B cell (primary cell): ENCODE results near the gene NFAT5. TPM values are rescaled to one million over a fixed set of nuclear protein-coding genes. Genes with fewer than 3 reads are reported as not detected.
"Not testable (repeated sequence)": the region's sequence is repeated elsewhere in the genome, so short reads cannot be mapped to it uniquely, and the experiment has no call there.

Experiments
- ATAC-seq: fragments of 200-7000 bp; cut with Tn5 transposase; one replicate; pipeline ENCODE4 v1.10.0; 2021; ENCODE audit warnings: low read depth, mild to moderate bottlenecking, moderate number of reproducible peaks, moderate library complexity
- CTCF ChIA-PET: fragments of 350-600 bp; sonication (Branson Sonifier 250); formaldehyde crosslinking; loops from one replicate; lab custom pipeline; 2021; ENCODE audit warnings: antibody characterized with exemption, inconsistent platforms; lab: Charles Lee
- POLR2A ChIA-PET: fragments of 350-600 bp; sonication (Branson Sonifier 250); formaldehyde crosslinking; loops from one replicate; lab custom pipeline; 2021; ENCODE audit warnings: antibody characterized with exemption; lab: Charles Lee
- DNase-seq: peaks from one replicate; pipeline ENCODE4 v3.0.0; 2013
- H2AFZ ChIP-seq: 2 replicates; pipeline ENCODE4 v1.6.1; 2012; ENCODE audit warnings: mild to moderate bottlenecking, low read depth, low read length; ENCODE audit not compliant: insufficient read depth, poor library complexity, severe bottlenecking
- H3K27ac ChIP-seq, 2 donors: 1 replicate in 1 of 2; 2 replicates in 1 of 2; pipeline ENCODE4 v1.5.1; 2012 to 2013; ENCODE audit warnings: low read length in 2 of 2, mild to moderate bottlenecking in 2 of 2, moderate library complexity in 1 of 2
- H3K27me3 ChIP-seq, 4 experiments: fragments of 200-600 bp in 1 of 4; sonication (generic) in 1 of 4; replicated peaks in 1 of 4; 1 replicate in 2 of 4; 2 replicates in 2 of 4; pipeline versions ENCODE4 v1.6.1 to v1.7.0; 2013 to 2016; ENCODE audit warnings: low read length in 3 of 4, mild to moderate bottlenecking in 2 of 4, mixed read lengths in 1 of 4, moderate library complexity in 1 of 4; ENCODE audit not compliant: insufficient read depth in 4 of 4, control insufficient read depth in 3 of 4; ENCODE audit errors: control extremely low read depth in 1 of 4
- H3K36me3 ChIP-seq, 2 experiments: replicated peaks in 1 of 2; 1 replicate in 1 of 2; 2 replicates in 1 of 2; pipeline versions ENCODE4 v1.6.1 to v1.7.1; 2013; ENCODE audit warnings: low read length in 1 of 2; ENCODE audit not compliant: insufficient read depth in 2 of 2, control insufficient read depth in 1 of 2; ENCODE audit errors: control extremely low read depth in 1 of 2, extremely low read depth in 1 of 2
- H3K4me1 ChIP-seq, 2 donors: fragments of 200-600 bp in 1 of 2; sonication (generic) in 1 of 2; 1 replicate in 1 of 2; 2 replicates in 1 of 2; pipeline versions ENCODE4 v1.5.1 to v1.6.1; 2013 to 2017; ENCODE audit warnings: low read length in 2 of 2; ENCODE audit not compliant: control insufficient read depth in 2 of 2, insufficient read depth in 2 of 2
- H3K4me2 ChIP-seq: replicated peaks from 2 replicates; pipeline ENCODE3; 2012; ENCODE audit warnings: mild to moderate bottlenecking, low read depth, low read length; ENCODE audit not compliant: poor library complexity, severe bottlenecking
- H3K4me3 ChIP-seq, 5 experiments: fragments of 200-600 bp in 1 of 5; sonication (generic) in 1 of 5; 1 replicate in 3 of 5; 2 replicates in 2 of 5; pipeline versions ENCODE4 v1.5.1 to v1.7.0; 2011 to 2016; ENCODE audit warnings: low read length in 4 of 5, mild to moderate bottlenecking in 4 of 5, low read depth in 2 of 5, control low read depth in 1 of 5, moderate library complexity in 1 of 5; ENCODE audit not compliant: insufficient read depth in 1 of 5; ENCODE audit errors: control extremely low read depth in 1 of 5, extremely low read depth in 1 of 5
- H3K79me2 ChIP-seq: fragments of 200-600 bp; sonication (generic); one replicate; pipeline ENCODE4 v1.6.0; 2016; ENCODE audit warnings: low read length; ENCODE audit not compliant: control insufficient read depth, insufficient read depth
- H3K9ac ChIP-seq: fragments of 200-600 bp; sonication (generic); 2 replicates; pipeline ENCODE4 v1.6.1; 2017; ENCODE audit warnings: mild to moderate bottlenecking, low read length, moderate library complexity
- H3K9me3 ChIP-seq, 3 donors: one replicate each; pipeline versions ENCODE4 v1.6.1 to v1.7.1; 2013; ENCODE audit warnings: low read length in 2 of 3; ENCODE audit not compliant: control insufficient read depth in 2 of 3, insufficient read depth in 1 of 3; ENCODE audit errors: control extremely low read depth in 1 of 3
- H4K20me1 ChIP-seq: 2 replicates; pipeline ENCODE4 v1.6.0; 2012; ENCODE audit warnings: mild to moderate bottlenecking, low read length; ENCODE audit not compliant: insufficient read depth, control insufficient read depth, poor library complexity, severe bottlenecking
- H3K27ac Mint-ChIP-seq: one replicate; pipeline ENCODE4 v1.8.0; 2021; ENCODE audit warnings: mixed read lengths
- H3K27me3 Mint-ChIP-seq: one replicate; pipeline ENCODE4 v1.8.0; 2021; ENCODE audit warnings: mixed read lengths
- H3K4me1 Mint-ChIP-seq: one replicate; pipeline ENCODE4 v1.8.0; 2021; ENCODE audit warnings: mixed read lengths
- H3K4me3 Mint-ChIP-seq: one replicate; pipeline ENCODE4 v1.8.0; 2021; ENCODE audit warnings: mixed read lengths
- H3K9me3 Mint-ChIP-seq: one replicate; pipeline ENCODE4 v1.8.0; 2022; ENCODE audit warnings: mixed read lengths; ENCODE audit not compliant: insufficient read depth
- CTCF ChIP-seq: fragments of 200-600 bp; IDR thresholded peaks from one replicate; pipeline ENCODE4 v1.8.0; 2022; ENCODE audit warnings: antibody characterized with exemption, mild to moderate bottlenecking
- EZH2 ChIP-seq: IDR thresholded peaks from 2 replicates; pipeline ENCODE4 v1.6.1; 2012; ENCODE audit warnings: borderline replicate concordance, low read depth, mild to moderate bottlenecking, moderate library complexity, low read length; ENCODE audit not compliant: insufficient read depth, poor library complexity, severe bottlenecking
- WGBS: methylation state at CpG from one replicate; pipeline ENCODE4 v1.1.5; 2013; ENCODE audit warnings: missing lambda C conversion rate; ENCODE audit not compliant: insufficient coverage; 5-methylcytosine and 5-hydroxymethylcytosine counted together
- intact Hi-C: fragments of 100-400 bp; cut with micrococcal nuclease; formaldehyde crosslinking; loops from one replicate; pipeline ENCODE4 v1.10.0; 2022
- polyA plus RNA-seq: library from polyadenylated mRNA; depleted of rRNA; stranded (reverse); fragments of >200 nt; gene quantifications from 2 replicates; pipeline ENCODE4 v1.2.3, GENCODE V29; 2012
- total RNA-seq, 2 donors: library from RNA; stranded (reverse); fragments of 120-200 nt in 1 of 2; gene quantifications; 1 replicate in 1 of 2; 2 replicates in 1 of 2; pipeline versions ENCODE4 v1.2.3 to v1.2.4, GENCODE V29; 2013 to 2022

Gene NFAT5
- total and polyA plus RNA-seq, 2 donors (not counting 1 experiment from before 2014, with no cell fraction given), result 6.3 to 50.0 TPM

- no peak overlapping the region for H3K27ac ChIP-seq
- H3K79me2 ChIP-seq, result peaks cover 83% of the 10 kb centered on the region
- Mint-ChIP-seq H3K27me3 (no peaks in the 10 kb centered on the region), H3K27ac (no peak overlapping the region), H3K9me3 (no peaks in the 10 kb centered on the region), H3K4me3 (no peak overlapping the region), H3K4me1 (peaks cover 23% of the 10 kb centered on the region)
- no peak for DNase-seq
- intact Hi-C loops, result no loop called here
- no peak overlapping the region for H3K9ac ChIP-seq
- H3K27me3 ChIP-seq, result no peaks in the 10 kb centered on the region
- CTCF ChIA-PET, result no interaction called here
- H3K4me3 ChIP-seq, result no peak overlapping the region
- H3K4me1 ChIP-seq, result peaks cover 0 to 4% of the 10 kb centered on the region in 2 donors
- H4K20me1 ChIP-seq, result peaks cover 11% of the 10 kb centered on the region
- H2AFZ ChIP-seq, result no peak overlapping the region
- TF ChIP-seq CTCF (no peak), EZH2 (no peak)
- H3K4me2 ChIP-seq, result no peak overlapping the region
- H3K36me3 ChIP-seq, result peaks cover 0 to 3% of the 10 kb centered on the region in 2 experiments
- no CpG with 5 or more reads among the region's 2 CpGs for WGBS
- no peak for ATAC-seq
- H3K9me3 ChIP-seq, result no peaks in the 10 kb centered on the region
- POLR2A ChIA-PET, result interaction anchor here (0.6 kb wide), 1 partner anchor 46 kb away, joined by 3 read pairs; no protein-coding TSS in a partner anchor
These were observed 14.2 kb downstream of the NFAT5 start for GRCh38 chr16:69579783-69580481.

- Histone ChIP-seq H3K4me3 (no peak overlapping the region), H3K9me3 (no peaks in the 10 kb centered on the region), H3K4me2 (no peak overlapping the region), H3K27ac (no peak overlapping the region), H3K36me3 (peaks cover 0 to 3% of the 10 kb centered on the region in 2 experiments), H3K9ac (no peak overlapping the region), H3K27me3 (no peaks in the 10 kb centered on the region), H2AFZ (no peak overlapping the region), H3K79me2 (peaks cover 80% of the 10 kb centered on the region), H4K20me1 (peaks cover 13% of the 10 kb centered on the region), H3K4me1 (peaks cover 0 to 4% of the 10 kb centered on the region in 2 donors)
- no peak for TF ChIP-seq EZH2
- TF ChIP-seq CTCF, result no peak
- POLR2A ChIA-PET, result no interaction called here
- DNase-seq, result no peak
- no peaks in the 10 kb centered on the region for H3K27me3 Mint-ChIP-seq
- no peaks in the 10 kb centered on the region for H3K9me3 Mint-ChIP-seq
- peaks cover 27% of the 10 kb centered on the region for H3K4me1 Mint-ChIP-seq
- no peak for ATAC-seq
- intact Hi-C loops, result no loop called here
- no peak overlapping the region for H3K4me3 Mint-ChIP-seq
- CTCF ChIA-PET, result interaction anchor here (1.3 to 1.6 kb wide), 2 partner anchors 14 to 185 kb away, joined by 3 to 5 read pairs; no protein-coding TSS in a partner anchor
- no peak overlapping the region for H3K27ac Mint-ChIP-seq
These were observed 15.5 kb downstream of the NFAT5 start for GRCh38 chr16:69581297-69581696.

- WGBS, result 75% methylated on average over 2 of the region's 5 CpGs
- peaks cover 27% of the 10 kb centered on the region for H3K4me1 Mint-ChIP-seq
- Histone ChIP-seq H3K79me2 (peaks cover 81% of the 10 kb centered on the region), H4K20me1 (peaks cover 28% of the 10 kb centered on the region)
- H3K27me3 ChIP-seq, ATAC-seq, H3K27me3 Mint-ChIP-seq, H3K9me3 ChIP-seq, H3K9ac ChIP-seq, H3K27ac Mint-ChIP-seq, POLR2A ChIA-PET, H2AFZ ChIP-seq, DNase-seq, H3K27ac ChIP-seq, H3K4me3 ChIP-seq, H3K4me1 ChIP-seq, H3K4me3 Mint-ChIP-seq, H3K36me3 ChIP-seq, H3K9me3 Mint-ChIP-seq, H3K4me2 ChIP-seq, intact Hi-C loops, CTCF ChIA-PET: not testable (repeated sequence)
These were observed 18.7 kb downstream of the NFAT5 start for GRCh38 chr16:69584493-69584892.
